IMR-90 (cell line): ENCODE data around the gene CDC6. TPM values are rescaled to one million over a fixed set of nuclear protein-coding genes. Genes with fewer than 3 reads are reported as not detected.
A peak's percentile ranks its signal among the peaks of the same experiment; 100 is the strongest.

Source experiments
- ATAC-seq: fragments of 200-7000 bp; cut with Tn5 transposase; 2 replicates; pipeline ENCODE4 v1.9.1; 2020; ENCODE audit warnings: low read depth, mild to moderate bottlenecking, moderate library complexity
- BruUV-seq: library from RNA; stranded (reverse); fragments of 400-500 nt; replicated peaks from 2 replicates; lab custom pipeline; 2021; lab: Mats Ljungman, UMichigan
- CTCF ChIA-PET: fragments of 300-600 bp; formaldehyde crosslinking; extraction: SDS; loops from one replicate; lab custom pipeline; 2021; ENCODE audit warnings: antibody characterized with exemption; lab: Yijun Ruan, JAX
- POLR2A ChIA-PET: fragments of 300-600 bp; sonication (Branson Sonifier 250); formaldehyde crosslinking; loops from one replicate; lab custom pipeline; 2022; ENCODE audit warnings: antibody characterized with exemption; ENCODE audit not compliant: unreplicated experiment; lab: Charles Lee
- DNase-seq: peaks from one replicate; pipeline ENCODE4 v3.0.0; 2013
- H2AFZ ChIP-seq: replicated peaks from 2 replicates; pipeline ENCODE3; 2013; ENCODE audit warnings: low read length, mild to moderate bottlenecking; ENCODE audit not compliant: poor library complexity
- H2AK5ac ChIP-seq: 2 replicates; pipeline ENCODE4 v1.6.1; 2013; ENCODE audit warnings: low read depth, low read length, inconsistent platforms
- H2AK9ac ChIP-seq: replicated peaks from 2 replicates; pipeline ENCODE3; 2013; ENCODE audit warnings: mild to moderate bottlenecking, low read depth, low read length, moderate library complexity; ENCODE audit not compliant: poor library complexity
- H2BK120ac ChIP-seq: 2 replicates; pipeline ENCODE4 v1.6.1; 2013; ENCODE audit warnings: low read depth, low read length, inconsistent platforms
- H2BK15ac ChIP-seq: 3 replicates; pipeline ENCODE4 v1.6.1; 2013; ENCODE audit warnings: low read depth, low read length, inconsistent platforms
- H2BK20ac ChIP-seq: 2 replicates; pipeline ENCODE4 v1.6.1; 2013; ENCODE audit warnings: low read depth, mild to moderate bottlenecking, inconsistent platforms, low read length, moderate library complexity
- H2BK5ac ChIP-seq: 2 replicates; pipeline ENCODE4 v1.6.1; 2013; ENCODE audit warnings: mild to moderate bottlenecking, low read depth, low read length, inconsistent platforms; ENCODE audit not compliant: poor library complexity, severe bottlenecking
- H3K14ac ChIP-seq: replicated peaks from 2 replicates; pipeline ENCODE4 v1.6.1; 2013; ENCODE audit warnings: low read depth, low read length, inconsistent platforms
- H3K18ac ChIP-seq: 2 replicates; pipeline ENCODE4 v1.6.1; 2013; ENCODE audit warnings: low read depth, low read length, control low read depth
- H3K23ac ChIP-seq: 2 replicates; pipeline ENCODE4 v1.6.1; 2013; ENCODE audit warnings: low read depth, low read length, inconsistent platforms
- H3K27ac ChIP-seq: 2 replicates; pipeline ENCODE4 v1.5.1; 2013; ENCODE audit warnings: mild to moderate bottlenecking, control low read depth, low read length; ENCODE audit not compliant: insufficient read depth
- H3K27me3 ChIP-seq: 2 replicates; pipeline ENCODE4 v1.6.1; 2013; ENCODE audit warnings: low read length; ENCODE audit not compliant: control insufficient read depth, insufficient read depth
- H3K36me3 ChIP-seq: 2 replicates; pipeline ENCODE4 v1.6.1; 2013; ENCODE audit warnings: low read length, mixed read lengths; ENCODE audit not compliant: control insufficient read depth, insufficient read depth
- H3K4ac ChIP-seq: 2 replicates; pipeline ENCODE4 v1.6.1; 2013; ENCODE audit warnings: low read depth, low read length, inconsistent platforms
- H3K4me1 ChIP-seq: 2 replicates; pipeline ENCODE4 v1.6.1; 2013; ENCODE audit warnings: low read length, mixed read lengths; ENCODE audit not compliant: control insufficient read depth, insufficient read depth
- H3K4me2 ChIP-seq: 2 replicates; pipeline ENCODE4 v1.6.1; 2013; ENCODE audit warnings: low read depth, mild to moderate bottlenecking, control low read depth, low read length, moderate library complexity
- H3K4me3 ChIP-seq: 2 replicates; pipeline ENCODE4 v1.5.1; 2013; ENCODE audit warnings: low read depth, mild to moderate bottlenecking, control low read depth, low read length, moderate library complexity; ENCODE audit not compliant: insufficient read depth
- H3K56ac ChIP-seq: 2 replicates; pipeline ENCODE4 v1.6.1; 2013; ENCODE audit warnings: low read length, inconsistent platforms; ENCODE audit not compliant: insufficient read depth; ENCODE audit errors: extremely low read depth
- H3K79me1 ChIP-seq, 2 experiments: 2 replicates each; pipeline ENCODE4 v1.6.1; 2013; ENCODE audit warnings: low read length in 2 of 2, inconsistent platforms in 1 of 2, low read depth in 1 of 2
- H3K9ac ChIP-seq: 2 replicates; pipeline ENCODE4 v1.6.1; 2013; ENCODE audit warnings: low read depth, low read length, control low read depth
- H3K9me1 ChIP-seq: 2 replicates; pipeline ENCODE4 v1.6.1; 2013; ENCODE audit warnings: low read length, inconsistent platforms; ENCODE audit not compliant: insufficient read depth
- H3K9me3 ChIP-seq: 2 replicates; pipeline ENCODE4 v1.6.1; 2013; ENCODE audit warnings: low read length; ENCODE audit not compliant: control insufficient read depth, insufficient read depth
- H4K20me1 ChIP-seq: 2 replicates; pipeline ENCODE4 v1.6.1; 2013; ENCODE audit warnings: low read length, inconsistent platforms; ENCODE audit not compliant: insufficient read depth
- H4K5ac ChIP-seq: 2 replicates; pipeline ENCODE4 v1.6.1; 2013; ENCODE audit warnings: mild to moderate bottlenecking, low read depth, low read length, control low read depth
- H4K8ac ChIP-seq, 2 experiments: 2 replicates each; pipeline ENCODE4 v1.6.1; 2013; ENCODE audit warnings: low read depth in 2 of 2, low read length in 2 of 2, control low read depth in 1 of 2, inconsistent platforms in 1 of 2
- H4K91ac ChIP-seq: 2 replicates; pipeline ENCODE4 v1.6.1; 2013; ENCODE audit warnings: low read depth, low read length, inconsistent platforms; ENCODE audit not compliant: insufficient read depth
- BHLHE40 ChIP-seq: fragments of 150-350 bp; IDR thresholded peaks from 2 replicates; pipeline ENCODE4 v1.6.1; 2016; ENCODE audit warnings: mild to moderate bottlenecking, low read depth, low read length
- CEBPB ChIP-seq: IDR thresholded peaks from 2 replicates; pipeline ENCODE4 v1.6.1; 2012; ENCODE audit warnings: low read depth, low read length, improper control_type of control experiment
- CTCF ChIP-seq: conservative IDR thresholded peaks from 2 replicates; pipeline ENCODE4 v1.5.1; 2012; ENCODE audit warnings: mild to moderate bottlenecking, low read depth, low read length, improper control_type of control experiment
- FOS ChIP-seq: fragments of 150-350 bp; IDR thresholded peaks from 2 replicates; pipeline ENCODE4 v1.6.1; 2016; ENCODE audit warnings: low read depth, low read length
- MAFK ChIP-seq: IDR thresholded peaks from 2 replicates; pipeline ENCODE4 v1.6.1; 2012; ENCODE audit warnings: low read depth, low read length, improper control_type of control experiment
- MAZ ChIP-seq: IDR thresholded peaks from 2 replicates; pipeline ENCODE4 v1.6.1; 2012; ENCODE audit warnings: low read depth, mild to moderate bottlenecking, low read length, improper control_type of control experiment, moderate library complexity, borderline replicate concordance
- MXI1 ChIP-seq: IDR thresholded peaks from 2 replicates; pipeline ENCODE4 v1.6.1; 2012; ENCODE audit warnings: low read depth, mild to moderate bottlenecking, low read length, moderate library complexity, borderline replicate concordance
- POLR2A ChIP-seq: IDR thresholded peaks from 2 replicates; pipeline ENCODE4 v1.6.1; 2012; ENCODE audit warnings: mild to moderate bottlenecking, low read depth, low read length
- RAD21 ChIP-seq: IDR thresholded peaks from 2 replicates; pipeline ENCODE4 v1.6.1; 2012; ENCODE audit warnings: low read length, improper control_type of control experiment
- SMC3 ChIP-seq: fragments of 150-350 bp; IDR thresholded peaks from 2 replicates; pipeline ENCODE4 v1.6.1; 2016; ENCODE audit warnings: low read depth, mild to moderate bottlenecking, antibody characterized with exemption, low read length, moderate library complexity
- WGBS, 2 experiments: methylation state at CpG; one replicate each; pipeline versions ENCODE4 v1.1.5 to v1.1.7; 2013; ENCODE audit warnings: missing lambda C conversion rate in 2 of 2; ENCODE audit not compliant: insufficient read length in 1 of 2; ENCODE audit errors: extremely low coverage in 2 of 2; 5-methylcytosine and 5-hydroxymethylcytosine counted together
- dilution Hi-C: fragments of 300-500 bp; cut with HindIII; formaldehyde crosslinking; loops from one replicate; pipeline ENCODE4 v1.14.3; 2018; ENCODE audit warnings: low sequenced_read_pairs; ENCODE audit not compliant: unreplicated experiment
- in situ Hi-C: fragments of 300-500 bp; cut with MboI; formaldehyde crosslinking; loops from 3 replicates; pipeline ENCODE4 v1.14.3; 2019; ENCODE audit warnings: low sequenced_read_pairs, inconsistent platforms, mixed read lengths
- intact Hi-C: fragments of 100-400 bp; cut with micrococcal nuclease; formaldehyde crosslinking; loops from 2 replicates; pipeline ENCODE4 v1.10.0; 2022
- polyA plus RNA-seq, 3 experiments: library from polyadenylated mRNA; depleted of rRNA; stranded (reverse); fragments of >200 nt; gene quantifications; 2 replicates each; pipeline ENCODE4 v1.2.3, GENCODE V29; 2012; ENCODE audit warnings: low replicate concordance in 1 of 3
- total RNA-seq: library from RNA; depleted of rRNA; stranded (reverse); fragments of >200 nt; gene quantifications from 2 replicates; pipeline ENCODE4 v1.2.3, GENCODE V29; 2012

The CDC6 gene
- total and polyA plus RNA-seq, 2 of the 4 experiments (the other 2 are of a cell fraction), result 15.3 to 25.6 TPM

- CTCF ChIA-PET, result interaction anchor here (0.9 kb wide), 1 partner anchor 37 kb away, joined by 3 read pairs; no protein-coding TSS in a partner anchor
- H3K56ac ChIP-seq, result peak overlapping the region; percentile 10; the same call in 1 of the 2 replicates
- H2AK5ac ChIP-seq, result peak overlapping the region; percentile 94
- peak overlapping the region; percentile 75 for H3K4me2 ChIP-seq
- H4K8ac ChIP-seq, result peak overlapping the region; percentile 51 to 76; a peak in 2 of 4 replicates
- no peak overlapping the region for H4K5ac ChIP-seq
- 1% methylated on average over 19 of the region's 55 CpGs; no CpG with 5 or more reads in 1 of the 2 experiments for WGBS, 2 experiments
- H2BK20ac ChIP-seq, result no peak overlapping the region
- H3K36me3 ChIP-seq, result peaks cover 1% of the 10 kb centered on the region; the same call in 1 of the 2 replicates
- no peaks in the 10 kb centered on the region for H3K27me3 ChIP-seq
- H4K20me1 ChIP-seq, result peaks cover 47% of the 10 kb centered on the region
- dilution Hi-C loops, result no loop called here
- peaks cover 17% of the 10 kb centered on the region for H3K9me1 ChIP-seq
- H3K9me3 ChIP-seq, result no peaks in the 10 kb centered on the region
- peak overlapping the region; percentile 79 for H3K4ac ChIP-seq
- peak overlapping the region; percentile 1; the same call in 1 of the 3 replicates for H2BK15ac ChIP-seq
- no TSS peak for BruUV-seq
- H3K23ac ChIP-seq, result peak overlapping the region; percentile 60; the same call in 1 of the 2 replicates
- POLR2A ChIA-PET, result no interaction called here
- H2AFZ ChIP-seq, result peak overlapping the region; percentile 90
- peak overlapping the region; percentile 55; the same call in 1 of the 2 replicates for H4K91ac ChIP-seq
- H3K4me3 ChIP-seq, result peak overlapping the region; percentile 82
- DNase-seq (peak; percentile 73), ATAC-seq (peak; percentile 45)
- H3K18ac ChIP-seq, result no peak overlapping the region; the same call in 1 of the 2 replicates
- H2BK120ac ChIP-seq, result peak overlapping the region; percentile 59
- H2AK9ac ChIP-seq, result peak overlapping the region; percentile 95
- H3K14ac ChIP-seq, result peak overlapping the region; percentile 90; the same call in 1 of the 2 replicates
- H2BK5ac ChIP-seq, result peak overlapping the region; percentile 57
- H3K9ac ChIP-seq, result peak overlapping the region; percentile 81
- no peak for TF ChIP-seq CTCF
- no peak for TF ChIP-seq MXI1
- TF ChIP-seq POLR2A, result peak; percentile 79; the same call in 1 of the 2 replicates
- TF ChIP-seq FOS, result peak; percentile 48
- no peak for TF ChIP-seq MAFK
- peak; percentile 9; the same call in 1 of the 2 replicates for TF ChIP-seq SMC3
- TF ChIP-seq CEBPB, result 0 out of 2 replicates have a peak, but pooled peaks have one; percentile 19
- TF ChIP-seq RAD21, result peak; percentile 27
- TF ChIP-seq BHLHE40, result peak; percentile 36
- peak; percentile 88 for TF ChIP-seq MAZ
- in situ Hi-C loops, result no loop called here
- intact Hi-C loops, result loop anchor here (5.0 kb wide), 1 partner anchor 139 kb away; no protein-coding TSS in a partner anchor
- peak overlapping the region; percentile 73 for H3K27ac ChIP-seq
- peaks cover 26% of the 10 kb centered on the region for H3K4me1 ChIP-seq
- peaks cover 32 to 85% of the 10 kb centered on the region in 2 experiments; a peak in 3 of 4 replicates for H3K79me1 ChIP-seq
Observed at GRCh38 chr17:40340880-40341807, 53.5 kb downstream of the CDC6 start.
